Activated T-helper 1 cell treated with Interleukin-2 at 50 U/mL for 16 hours (primary cell): ENCODE measurements around the gene KCNK7.
A peak's percentile ranks its signal among the peaks of the same experiment; 100 is the strongest.

ENCODE experiments used
- DNase-seq: peaks from one replicate; pipeline ENCODE4 v3.0.0-alpha.2; 2020; ENCODE audit warnings: low read depth

Gene KCNK7

GRCh38 chr11:65586676-65587075 lies 8.9 kb downstream of the KCNK7 start:
- no peak for DNase-seq

- no peak for DNase-seq
These were observed 9.4 kb downstream of the KCNK7 start for GRCh38 chr11:65586247-65586630.

DNA sequence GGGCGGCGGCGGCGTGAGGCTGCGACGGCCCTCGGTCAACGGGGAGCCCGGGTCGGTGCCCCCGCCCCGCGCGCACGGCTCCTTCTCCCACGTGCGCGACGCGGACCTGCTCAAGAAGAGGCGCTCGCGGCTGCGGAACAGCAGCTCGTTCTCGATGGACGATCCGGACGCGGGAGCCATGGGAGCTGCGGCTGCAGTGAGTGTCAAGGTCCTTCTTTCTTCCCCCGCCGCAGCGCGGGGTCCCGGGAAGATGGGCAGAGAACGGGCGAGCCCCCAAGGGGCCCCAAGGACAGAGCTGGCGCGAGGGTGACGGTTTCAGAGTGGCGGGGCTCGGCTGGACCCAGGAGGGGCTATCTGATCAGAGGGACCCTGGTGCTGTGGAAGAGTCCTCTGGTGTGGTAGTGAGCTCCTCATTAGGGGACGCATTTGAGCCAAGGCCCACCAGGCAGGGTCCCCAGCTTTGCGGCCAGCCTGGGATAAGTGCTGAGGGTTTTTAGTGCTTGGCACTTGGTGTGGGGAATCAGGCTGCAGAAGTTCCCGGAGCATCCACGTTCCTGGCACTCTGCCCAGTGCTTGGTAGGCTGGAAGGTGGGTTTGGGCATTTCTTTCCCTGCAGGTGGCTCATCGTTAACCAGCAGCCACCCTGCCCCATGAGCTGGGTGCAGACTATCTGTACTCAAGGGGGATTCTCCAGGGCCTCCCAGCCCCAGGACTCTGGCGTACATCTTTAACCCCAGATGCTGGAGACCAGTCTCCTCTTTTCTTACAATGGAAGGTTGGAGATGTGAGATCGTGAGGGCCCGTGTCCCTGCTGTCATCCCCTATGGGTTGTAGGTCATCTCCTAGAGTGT lies 10.0 kb downstream of the KCNK7 start:
- DNase-seq = no peak

DNA sequence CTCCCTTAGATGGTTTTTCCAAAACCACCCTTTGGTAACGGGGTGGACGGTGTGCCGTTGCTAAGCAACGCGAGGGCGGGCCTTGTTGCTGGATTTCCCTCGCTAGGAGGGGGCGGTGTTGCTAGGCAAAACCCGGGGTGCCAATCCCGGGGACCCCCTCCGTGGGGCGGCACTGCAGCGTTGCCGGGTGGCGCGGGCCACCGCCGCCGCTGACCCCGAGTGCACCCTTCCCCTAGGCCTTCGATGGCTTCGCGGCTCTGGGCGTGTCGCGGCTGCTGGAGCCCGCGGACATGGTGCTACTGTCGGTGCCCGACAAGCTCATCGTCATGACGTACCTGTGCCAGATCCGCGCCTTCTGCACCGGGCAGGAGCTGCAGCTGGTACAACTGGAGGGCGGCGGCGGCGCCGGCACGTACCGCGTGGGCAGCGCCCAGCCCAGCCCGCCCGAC lies 10.9 kb downstream of the KCNK7 start:
- no peak for DNase-seq

DNA sequence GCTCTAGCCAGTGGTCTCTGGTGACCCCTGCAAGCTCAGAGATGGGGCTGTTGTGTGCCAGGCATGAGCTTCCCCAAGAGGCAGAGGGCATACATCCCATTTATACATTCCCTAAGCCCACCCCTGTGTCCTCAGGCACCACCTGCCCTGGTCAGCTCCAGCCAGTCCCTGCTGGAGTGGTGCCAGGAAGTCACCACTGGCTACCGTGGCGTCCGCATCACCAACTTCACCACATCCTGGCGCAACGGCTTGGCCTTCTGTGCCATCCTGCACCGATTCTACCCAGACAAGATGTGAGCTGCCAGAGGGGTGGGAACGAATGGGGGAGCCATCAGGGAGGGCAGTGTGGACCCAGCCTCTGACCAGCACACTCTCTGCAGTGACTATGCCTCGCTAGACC lies 11.5 kb downstream of the KCNK7 start:
- DNase-seq = no peak

- no peak for DNase-seq
These were observed 12.0 kb downstream of the KCNK7 start for GRCh38 chr11:65583589-65583988.

DNA sequence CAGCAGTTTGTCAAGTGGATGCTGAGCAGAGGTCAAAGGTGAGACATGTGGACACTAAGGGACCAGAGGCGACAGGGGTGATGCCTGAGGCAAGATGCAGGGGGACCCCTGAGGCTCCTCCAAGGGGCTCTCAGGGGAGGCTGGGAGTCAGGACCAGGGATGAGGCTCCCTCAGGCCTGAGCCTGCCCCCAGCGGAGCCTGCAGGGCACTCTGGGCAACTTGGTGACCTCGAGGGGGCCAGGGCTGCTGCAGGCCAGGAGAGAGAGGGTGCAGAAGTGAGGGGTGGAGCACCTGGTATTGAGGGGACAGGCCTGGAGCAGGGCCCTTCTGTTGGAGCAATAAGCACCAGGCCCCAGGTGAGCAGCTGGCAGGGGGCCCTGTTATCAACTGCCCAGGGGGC lies 13.7 kb downstream of the KCNK7 start:
- DNase-seq = no peak

DNA sequence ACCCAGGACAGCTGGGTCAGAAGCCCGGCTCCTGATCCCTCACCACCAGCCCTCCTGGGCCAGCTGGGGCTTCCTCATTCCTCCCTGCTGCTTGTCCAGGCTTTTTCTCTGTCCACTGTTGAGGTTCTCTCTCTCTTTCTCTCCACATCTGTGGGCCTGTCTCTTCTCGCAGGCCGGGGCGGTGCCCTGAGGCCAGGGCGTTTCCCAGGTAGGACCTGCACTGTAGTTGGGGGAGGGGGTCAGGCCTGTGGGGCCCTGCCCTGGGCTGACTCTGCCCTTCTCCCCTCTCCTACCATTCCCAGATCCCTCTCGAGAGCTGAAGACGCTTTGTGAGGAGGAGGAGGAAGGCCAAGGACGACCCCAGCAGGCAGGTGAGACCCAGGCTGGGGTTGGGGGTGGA lies 14.8 kb downstream of the KCNK7 start:
- no peak for DNase-seq

- DNase-seq = no peak
These were observed 15.4 kb downstream of the KCNK7 start for GRCh38 chr11:65580031-65580692.

GRCh38 chr11:65579291-65579690 lies 16.3 kb downstream of the KCNK7 start:
- DNase-seq = no peak

DNA sequence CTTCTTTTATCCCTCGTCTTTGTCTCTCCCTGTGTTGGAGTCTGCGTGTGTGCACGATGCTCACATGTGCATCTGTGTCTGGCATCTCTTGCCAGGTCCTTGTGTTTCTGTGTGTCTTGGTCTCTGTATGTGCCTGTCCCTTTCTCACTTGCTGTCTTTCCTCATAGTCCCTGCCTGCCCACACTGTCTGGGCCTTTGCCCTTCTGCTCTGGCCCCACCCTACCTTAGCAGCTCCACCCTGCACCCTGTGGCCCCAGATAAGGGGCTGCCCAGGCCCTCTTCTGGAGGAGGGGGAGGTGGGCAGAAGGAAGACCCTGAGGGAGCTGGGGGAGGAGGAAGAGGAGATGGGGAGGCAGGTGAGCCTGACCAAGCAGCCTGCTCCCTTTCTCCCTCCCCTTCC lies 16.9 kb downstream of the KCNK7 start:
- no peak for DNase-seq

- no peak for DNase-seq
These were observed 17.5 kb downstream of the KCNK7 start for GRCh38 chr11:65578134-65578533.

DNA sequence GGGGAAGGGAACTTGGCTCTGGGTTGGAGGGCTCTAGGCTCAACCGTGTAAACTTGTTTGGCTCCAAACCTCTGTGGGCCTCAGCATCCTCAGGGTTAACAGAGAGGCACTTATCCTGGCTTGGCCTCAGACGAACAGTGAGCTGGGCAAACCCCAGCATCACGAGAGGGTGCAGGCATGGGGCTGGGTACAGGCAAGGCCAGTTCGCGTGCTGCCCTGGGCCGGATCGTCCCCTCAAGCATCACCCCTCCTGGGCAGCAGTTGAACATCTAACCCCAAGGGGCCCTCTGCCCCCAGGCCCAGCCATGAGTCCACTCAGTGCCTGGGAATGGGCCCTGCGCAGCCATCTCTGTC lies 17.9 kb downstream of the KCNK7 start:
- DNase-seq = no peak

DNA sequence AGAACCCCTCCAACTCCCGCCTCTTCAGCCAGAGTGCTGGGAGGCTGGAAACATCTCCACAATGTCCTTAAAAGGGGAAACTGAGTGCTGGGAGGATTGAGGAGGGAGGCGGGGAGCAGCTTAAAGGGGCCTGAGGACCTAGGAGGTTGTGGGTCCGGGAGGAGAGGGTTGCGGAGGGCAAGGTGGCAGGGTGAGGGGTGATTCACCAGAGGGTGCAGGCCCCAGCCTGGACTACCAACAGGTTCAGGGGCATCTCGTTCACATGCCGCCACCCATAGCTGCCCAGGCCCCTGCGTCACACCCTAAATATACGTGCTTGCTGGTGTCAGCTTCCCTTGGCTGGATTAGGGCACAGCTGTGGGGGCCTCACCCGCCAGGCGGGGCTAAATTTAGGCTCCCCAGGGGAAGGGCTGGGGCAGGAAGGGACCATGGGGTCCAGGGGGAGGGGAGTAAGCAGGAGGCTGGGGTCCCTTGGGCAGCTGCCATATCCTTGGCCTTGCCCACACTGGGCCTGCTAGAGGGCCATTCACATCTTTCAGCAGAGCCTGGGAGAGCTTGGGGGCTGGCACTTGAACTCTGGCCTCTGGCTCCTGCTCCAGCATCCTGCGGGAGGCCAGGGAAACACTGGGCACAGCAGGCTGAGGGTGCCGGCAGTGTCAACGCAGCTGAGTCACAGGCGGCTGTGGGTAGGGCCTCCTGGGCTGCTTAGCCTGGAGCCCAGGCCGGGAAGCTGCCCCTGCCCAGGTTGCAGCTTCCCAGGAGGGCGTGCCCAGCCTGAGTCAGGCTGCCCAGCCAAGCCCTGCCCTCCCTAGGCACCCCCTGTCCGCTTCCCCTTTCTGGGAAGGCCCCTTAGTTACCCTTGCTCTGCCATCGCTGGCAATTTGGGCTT lies 18.5 kb downstream of the KCNK7 start:
- DNase-seq = no peak

DNA sequence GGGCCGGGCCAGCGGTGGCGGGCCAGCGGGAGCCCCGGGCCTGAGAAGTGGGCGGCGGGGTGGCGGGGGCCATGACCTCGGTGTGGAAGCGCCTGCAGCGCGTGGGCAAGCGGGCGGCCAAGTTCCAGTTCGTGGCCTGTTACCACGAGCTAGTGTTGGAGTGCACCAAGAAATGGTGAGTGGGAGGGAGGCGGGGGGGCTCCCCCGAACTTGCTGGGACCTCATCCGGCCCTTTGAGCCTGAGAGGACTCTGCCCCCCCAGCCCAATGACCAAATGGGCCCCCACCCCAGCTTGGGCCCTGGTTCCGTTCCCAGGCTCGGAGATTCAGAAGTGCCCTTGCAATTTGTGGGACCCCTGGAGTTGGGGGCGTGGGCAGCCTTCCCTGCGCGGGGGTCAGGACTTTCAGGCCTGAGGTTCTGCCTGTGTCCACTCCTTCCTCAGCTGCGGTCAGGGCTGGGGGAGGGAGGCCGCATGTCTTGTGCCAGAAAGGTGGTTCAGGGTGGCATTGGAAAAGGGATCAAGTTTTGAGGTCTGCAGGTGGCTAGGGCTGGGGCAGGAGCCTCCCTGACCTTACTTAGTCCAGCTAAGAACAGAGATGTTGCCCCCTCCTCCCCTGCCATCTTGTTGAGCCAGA lies 19.3 kb downstream of the KCNK7 start:
- DNase-seq = no peak

DNA sequence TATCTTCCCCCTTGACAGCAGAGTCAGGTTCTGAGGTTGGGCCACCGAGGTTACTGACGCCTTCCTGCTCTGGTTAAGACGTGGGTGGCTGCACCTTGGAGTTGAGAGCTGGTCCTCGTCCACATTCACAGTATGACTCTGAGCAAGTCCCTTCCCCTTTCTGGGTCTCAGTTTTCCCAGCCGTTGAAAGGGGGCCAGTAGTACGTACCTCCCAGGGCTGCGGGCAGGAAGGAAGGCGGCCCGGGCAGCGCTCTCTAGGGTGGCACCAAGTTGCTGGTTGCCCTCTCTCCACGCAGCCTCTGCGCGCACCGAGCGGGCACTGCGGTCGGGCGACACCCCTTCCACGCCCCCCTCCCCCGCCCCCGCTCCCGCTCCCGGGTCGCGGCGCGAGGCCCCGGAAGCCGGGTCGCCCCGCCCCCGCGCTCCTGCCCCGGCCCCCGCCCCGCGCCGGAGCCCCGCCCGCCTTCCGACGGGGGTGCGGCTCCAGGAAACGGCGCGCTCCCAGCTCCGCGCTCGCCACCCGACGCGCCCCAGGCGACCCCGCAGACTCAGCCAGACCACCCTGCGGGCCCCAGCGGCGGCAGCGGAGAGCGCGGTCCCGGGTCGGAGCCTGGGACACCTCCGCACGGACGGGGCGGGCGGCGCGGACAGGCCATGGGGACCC lies 19.9 kb downstream of the KCNK7 start, which contains the start of gene EHBP1L1:
TSS of gene EHBP1L1 (plus strand) at position 486 of the 664 bp plus-strand sequence. CDS start 250 bp downstream, outside the sequence.
- DNase-seq = peak; percentile 75

- no peak for DNase-seq
These were observed 20.6 kb downstream of the KCNK7 start for GRCh38 chr11:65574811-65575567.

DNA sequence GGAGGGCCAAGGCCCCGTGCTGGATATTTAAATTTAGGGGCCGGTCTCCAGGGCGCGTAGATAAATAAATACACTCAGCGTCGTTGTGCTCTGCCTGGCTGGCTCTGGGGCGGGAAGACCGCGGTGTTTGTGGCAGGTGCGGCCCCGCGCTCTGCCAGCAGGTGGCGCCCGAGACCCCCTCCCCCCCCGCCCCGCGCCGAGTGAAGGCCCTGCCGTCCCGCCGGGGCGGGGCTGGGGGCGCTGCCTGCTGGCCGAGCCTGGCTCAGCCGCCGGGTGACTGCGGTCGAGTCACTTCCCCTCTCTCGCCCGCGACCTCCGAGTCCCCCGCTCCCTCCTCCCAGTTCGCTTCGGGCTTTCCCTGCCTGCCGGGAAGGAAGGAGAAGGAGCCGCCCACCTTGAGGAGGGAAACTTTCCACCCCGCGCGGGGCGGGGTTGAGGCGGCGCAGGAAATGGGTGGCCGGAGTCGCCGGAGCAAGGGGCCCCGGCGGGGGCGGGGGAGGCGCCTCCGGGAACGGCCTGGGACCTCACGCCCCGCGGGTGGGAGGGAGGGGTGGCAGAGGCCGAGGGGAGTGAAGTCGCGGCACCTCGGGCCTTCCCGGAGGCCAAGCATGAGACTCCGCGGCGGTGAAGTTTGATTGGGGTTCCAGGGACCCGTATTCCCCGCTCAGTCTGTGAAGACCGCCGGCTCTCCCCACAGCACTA lies 21.3 kb downstream of the KCNK7 start:
- peak; percentile 77 for DNase-seq

DNA sequence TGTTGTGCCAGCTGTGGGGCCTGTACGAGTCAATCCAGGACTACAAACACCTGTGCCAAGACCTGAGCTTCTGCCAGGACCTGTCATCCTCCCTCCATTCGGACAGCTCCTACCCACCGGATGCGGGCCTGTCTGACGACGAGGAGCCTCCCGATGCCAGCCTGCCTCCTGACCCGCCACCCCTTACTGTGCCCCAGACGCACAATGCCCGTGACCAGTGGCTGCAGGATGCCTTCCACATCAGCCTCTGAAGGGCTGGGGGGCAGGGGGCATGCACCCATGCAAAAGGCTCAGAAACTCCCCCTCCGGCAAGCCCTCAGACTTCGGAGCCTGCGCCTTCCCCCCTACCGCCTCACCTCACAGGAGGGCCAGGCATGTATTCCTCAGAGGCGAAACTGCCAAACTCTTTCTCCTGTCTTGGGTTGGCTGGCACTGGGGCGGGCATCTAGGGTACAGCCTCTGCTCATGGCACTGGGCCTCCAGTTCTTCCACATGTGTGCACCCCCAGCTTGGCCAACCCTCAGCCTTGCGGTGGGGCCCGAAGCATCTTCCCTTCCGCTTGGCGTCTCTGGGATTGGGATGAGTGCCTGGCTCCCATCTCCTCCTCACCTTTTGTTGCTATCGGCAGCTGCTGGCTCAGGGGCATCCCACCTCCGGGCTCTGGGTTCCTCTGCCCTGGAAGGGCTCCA lies 22.1 kb downstream of the KCNK7 start:
- DNase-seq = no peak
